HT-29 (cell line): Measurements from ENCODE around the gene CHURC1. TPM values are rescaled to one million over a fixed set of nuclear protein-coding genes. Genes with fewer than 3 reads are reported as not detected.

Experiments
- DNase-seq: peaks from one replicate; pipeline ENCODE4 v3.0.0-alpha.2; 2015; ENCODE audit warnings: low spot score
- total RNA-seq: library from RNA; depleted of rRNA; stranded (reverse); fragments of >200 nt; shearing (Covaris generic); gene quantifications from 2 replicates; pipeline ENCODE4 v1.2.3, GENCODE V29; 2014; rRNA removed

Gene CHURC1
- 13.9 TPM in 2 replicates for total RNA-seq

DNA sequence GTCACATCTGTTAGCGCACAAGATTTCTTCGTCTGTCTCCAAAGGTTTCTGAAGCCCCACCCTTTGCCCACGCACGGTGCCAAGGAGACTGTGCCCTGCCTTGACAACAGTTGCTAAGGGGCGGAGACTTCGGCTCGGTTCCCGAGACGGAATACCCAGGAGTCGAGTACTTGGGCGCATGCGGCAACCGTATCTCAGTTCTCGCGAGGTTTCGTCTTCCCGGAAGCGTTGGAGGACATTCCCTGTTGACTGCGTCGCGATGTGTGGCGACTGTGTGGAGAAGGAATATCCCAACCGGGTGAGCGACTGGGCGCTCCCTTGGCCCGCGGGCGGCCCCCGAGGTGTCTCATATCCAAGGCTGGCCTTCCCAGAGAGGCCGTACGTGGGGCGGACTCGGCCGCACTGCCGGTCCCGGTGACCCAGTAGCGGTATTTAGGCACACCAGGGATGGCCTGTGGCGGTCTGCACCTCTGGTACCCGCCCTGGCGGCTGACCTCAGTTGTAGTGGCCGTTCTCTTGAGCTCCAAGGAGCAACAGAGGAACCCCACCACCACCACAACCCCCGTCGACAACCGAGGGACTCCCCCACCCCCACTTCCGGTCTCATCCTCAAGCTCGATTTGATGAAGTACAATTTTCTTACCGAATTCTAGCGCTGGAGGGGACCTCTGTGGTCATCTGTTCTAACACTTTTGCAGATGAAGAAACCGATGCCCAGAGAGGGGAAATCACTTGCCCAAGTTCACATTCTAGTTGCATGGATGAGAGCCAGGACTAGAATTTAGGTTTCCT lies at the start of gene CHURC1:
Gene CHURC1, plus strand, starts transcription at position 219 of the 792 bp plus-strand sequence. Its CDS starts 41 bp downstream, at position 260.
- peak; percentile 97 for DNase-seq

DNA sequence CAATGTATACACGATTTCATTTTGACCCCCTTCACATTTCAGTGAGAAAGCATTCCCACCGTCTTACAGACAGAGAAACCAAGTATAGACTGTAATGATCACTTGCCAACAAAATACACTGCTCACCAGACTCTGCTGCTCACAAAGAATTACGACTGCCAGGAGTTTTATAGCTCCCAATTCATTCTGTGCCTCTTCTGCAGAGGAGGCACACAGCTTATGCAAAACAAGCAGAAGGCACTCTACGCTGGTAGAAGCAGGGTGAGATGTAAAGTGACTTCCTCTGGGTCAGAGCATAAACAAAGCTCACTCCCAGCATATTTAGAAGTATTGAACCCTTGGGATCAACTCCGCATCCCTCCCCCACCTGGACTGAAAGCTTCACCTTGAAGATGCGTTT lies 49.1 kb upstream of the CHURC1 start:
- DNase-seq: no peak

DNA sequence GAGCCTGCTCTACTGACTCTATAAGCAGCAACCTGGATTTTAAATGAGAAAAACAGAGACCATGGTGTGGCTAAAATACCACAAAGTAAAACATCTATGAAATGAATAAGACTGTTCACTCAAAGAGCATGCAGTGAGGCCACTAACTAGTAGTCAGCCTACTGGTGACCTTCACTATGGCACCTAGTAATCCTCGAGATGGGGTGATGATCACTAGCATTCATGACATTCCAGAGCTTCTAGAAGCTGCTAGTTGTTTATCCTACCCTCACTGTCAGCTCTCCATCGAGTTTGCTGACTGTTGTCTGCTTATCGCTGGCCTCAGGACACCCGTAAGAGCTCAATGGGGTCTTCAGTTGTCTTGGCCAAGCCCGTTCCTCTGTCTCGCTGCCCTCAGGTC lies 48.3 kb upstream of the CHURC1 start:
- DNase-seq: no peak

DNA sequence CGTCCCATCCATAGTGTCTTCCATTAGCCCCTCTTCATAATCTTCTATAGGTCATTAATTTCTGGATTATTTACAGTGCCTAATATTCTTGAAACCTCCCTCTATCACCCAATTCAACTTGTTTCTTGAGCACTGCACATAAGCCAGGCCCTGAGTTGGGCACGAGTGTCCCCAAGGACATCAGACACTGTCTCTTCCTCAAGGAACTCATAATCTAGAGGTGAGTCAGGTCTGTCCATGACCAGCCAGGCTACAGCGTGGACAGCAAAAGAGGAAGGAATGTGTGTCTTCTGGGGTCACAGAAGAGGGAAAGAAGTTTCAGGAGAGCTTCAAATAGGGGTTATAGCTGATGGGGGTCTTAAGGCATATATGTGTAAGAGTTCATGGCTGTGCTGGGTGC lies 47.1 kb upstream of the CHURC1 start:
- DNase-seq: no peak

DNA sequence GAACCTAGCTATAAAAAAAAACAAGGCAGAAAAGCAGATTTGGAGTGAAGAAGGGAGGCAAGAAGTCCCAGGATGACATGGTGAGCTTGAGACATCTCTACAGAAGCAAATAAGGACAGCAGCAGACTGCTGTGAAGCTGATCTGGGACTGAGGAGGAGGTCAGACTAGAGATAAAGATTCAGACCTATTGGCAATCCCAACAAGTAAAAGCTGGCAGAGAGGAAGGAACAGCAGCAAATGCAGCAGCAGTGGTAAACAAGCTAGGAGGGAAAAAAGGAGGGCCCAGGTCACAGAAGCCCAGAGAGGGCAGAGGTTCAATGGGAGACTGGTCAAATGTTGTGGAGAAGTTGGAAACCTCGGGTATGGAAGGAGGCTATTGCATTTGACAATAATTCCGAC lies 45.9 kb upstream of the CHURC1 start:
- no peak for DNase-seq

DNA sequence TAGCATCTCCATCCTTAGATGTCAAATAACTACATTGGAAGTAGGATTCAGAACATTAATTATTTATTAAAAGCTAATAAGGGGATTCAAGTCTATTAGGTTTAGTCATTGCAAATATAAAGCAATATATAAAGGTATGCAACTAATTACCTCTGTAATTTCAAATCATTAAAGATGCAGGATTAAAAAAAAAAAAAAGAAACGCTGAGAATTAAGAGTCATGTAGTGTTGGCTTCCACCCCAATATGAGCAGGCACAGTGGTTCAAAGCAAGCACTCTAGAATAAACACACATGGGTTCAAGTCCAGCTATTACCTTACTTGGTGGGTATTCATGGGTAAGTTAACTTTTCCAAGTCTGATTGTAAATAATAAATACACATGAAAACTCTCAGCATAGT lies 45.4 kb upstream of the CHURC1 start:
- DNase-seq: no peak

DNA sequence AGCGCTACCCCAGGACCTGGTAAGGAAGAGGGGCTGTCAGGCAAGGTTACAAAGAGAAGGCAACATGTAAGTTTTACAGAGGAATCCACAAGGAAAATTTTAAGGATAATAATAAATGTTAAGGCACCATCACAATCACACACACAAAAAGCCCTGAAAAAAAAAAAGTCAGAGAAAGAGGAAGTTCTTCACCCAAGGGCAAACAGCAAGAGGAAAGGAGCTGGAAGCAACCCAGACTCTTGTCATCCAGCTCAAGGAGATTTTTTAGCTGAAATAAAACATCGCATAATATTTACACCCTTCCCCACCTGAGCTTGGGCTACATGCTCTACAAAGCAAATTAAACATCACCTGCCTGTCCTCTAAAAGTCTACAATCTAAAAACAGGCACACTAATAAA lies 44.1 kb upstream of the CHURC1 start:
- no peak for DNase-seq

DNA sequence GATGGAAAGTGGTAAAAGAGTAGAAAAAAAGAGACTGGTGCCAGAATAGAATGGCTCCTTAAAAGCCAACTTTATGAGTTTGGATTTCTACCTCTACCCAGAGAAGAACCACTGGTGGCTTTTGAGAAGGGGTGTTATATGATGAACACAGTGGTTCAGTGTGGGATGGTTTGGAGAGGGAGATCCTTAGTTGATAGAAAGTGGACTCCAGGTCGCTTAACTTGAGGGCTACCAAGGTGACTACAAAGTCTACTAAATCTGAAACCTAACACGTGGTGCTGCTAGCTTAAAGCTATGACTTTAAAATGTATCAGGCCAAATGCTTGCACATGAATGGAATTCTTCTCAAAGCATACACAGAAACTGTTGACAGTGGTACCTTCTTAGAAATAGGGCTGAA lies 42.9 kb upstream of the CHURC1 start:
- no peak for DNase-seq

DNA sequence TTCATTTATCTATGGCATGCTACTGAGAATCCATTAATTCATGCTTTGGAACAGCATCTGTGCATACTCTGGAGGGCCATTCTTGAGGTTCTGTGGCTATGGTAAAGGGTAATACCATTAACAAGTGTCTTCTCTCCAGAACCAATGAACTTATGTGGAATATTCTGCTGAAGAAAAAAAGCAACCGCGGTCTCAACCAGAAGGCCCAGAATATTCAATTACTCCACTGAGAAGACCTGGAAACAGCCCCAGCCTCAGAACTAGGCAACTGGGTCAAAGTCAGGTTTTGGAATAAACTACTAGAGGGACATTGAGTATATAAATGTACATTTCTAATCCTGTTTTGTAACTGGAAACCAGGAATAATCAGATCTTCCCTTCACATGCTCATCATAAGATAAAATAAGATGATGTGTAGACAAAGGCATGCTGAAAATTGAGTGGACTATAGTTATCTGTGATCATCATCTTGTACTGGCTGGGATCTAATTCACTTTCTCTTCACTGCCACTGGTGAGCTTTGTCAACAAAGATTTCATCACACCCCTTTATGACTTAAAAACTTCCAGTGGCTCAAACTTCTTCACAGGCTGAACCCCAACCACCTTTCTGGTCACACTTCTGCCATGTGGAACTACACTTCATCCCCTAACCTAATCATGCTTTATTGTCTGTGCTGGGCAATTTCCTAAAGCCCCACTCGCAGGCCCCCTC lies 40.6 kb upstream of the CHURC1 start:
- DNase-seq: no peak

DNA sequence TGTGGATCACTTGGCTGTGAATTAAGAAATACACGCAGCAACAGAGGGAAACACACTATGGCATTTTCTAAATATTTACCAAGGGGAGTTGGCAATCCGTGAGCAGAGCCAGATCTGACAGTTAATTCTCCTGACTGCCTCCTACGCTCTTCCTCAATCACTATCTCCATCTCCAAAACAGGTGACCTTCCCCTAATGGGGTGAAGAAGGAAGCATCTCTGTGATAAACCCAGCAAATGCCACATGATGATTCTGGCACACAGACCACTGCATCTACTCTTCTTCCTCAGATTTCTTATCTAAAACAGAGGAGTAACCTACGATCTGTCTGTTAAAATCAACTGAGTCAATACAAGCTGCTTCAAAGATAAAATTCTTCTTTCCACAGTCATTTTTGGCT lies 38.9 kb upstream of the CHURC1 start:
- no peak for DNase-seq

DNA sequence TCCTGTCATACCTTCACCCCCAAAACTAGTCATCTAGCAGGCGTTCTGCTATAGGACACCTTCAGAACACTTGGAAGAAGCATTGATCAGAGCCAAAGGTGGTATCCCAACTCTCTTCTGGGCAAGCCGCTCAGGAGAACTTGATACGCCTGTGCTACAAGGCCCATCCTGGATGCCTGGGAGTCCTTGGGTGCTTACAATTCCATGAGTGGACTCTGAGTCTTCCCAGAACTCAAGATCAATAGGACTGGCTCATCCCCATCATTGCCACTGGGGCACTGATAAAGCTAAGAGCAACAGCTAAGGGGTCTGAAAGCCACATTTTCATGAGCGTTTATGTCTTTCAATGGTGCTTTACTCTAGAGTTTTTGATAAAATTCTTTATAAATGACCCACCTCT lies 36.4 kb upstream of the CHURC1 start:
- no peak for DNase-seq

DNA sequence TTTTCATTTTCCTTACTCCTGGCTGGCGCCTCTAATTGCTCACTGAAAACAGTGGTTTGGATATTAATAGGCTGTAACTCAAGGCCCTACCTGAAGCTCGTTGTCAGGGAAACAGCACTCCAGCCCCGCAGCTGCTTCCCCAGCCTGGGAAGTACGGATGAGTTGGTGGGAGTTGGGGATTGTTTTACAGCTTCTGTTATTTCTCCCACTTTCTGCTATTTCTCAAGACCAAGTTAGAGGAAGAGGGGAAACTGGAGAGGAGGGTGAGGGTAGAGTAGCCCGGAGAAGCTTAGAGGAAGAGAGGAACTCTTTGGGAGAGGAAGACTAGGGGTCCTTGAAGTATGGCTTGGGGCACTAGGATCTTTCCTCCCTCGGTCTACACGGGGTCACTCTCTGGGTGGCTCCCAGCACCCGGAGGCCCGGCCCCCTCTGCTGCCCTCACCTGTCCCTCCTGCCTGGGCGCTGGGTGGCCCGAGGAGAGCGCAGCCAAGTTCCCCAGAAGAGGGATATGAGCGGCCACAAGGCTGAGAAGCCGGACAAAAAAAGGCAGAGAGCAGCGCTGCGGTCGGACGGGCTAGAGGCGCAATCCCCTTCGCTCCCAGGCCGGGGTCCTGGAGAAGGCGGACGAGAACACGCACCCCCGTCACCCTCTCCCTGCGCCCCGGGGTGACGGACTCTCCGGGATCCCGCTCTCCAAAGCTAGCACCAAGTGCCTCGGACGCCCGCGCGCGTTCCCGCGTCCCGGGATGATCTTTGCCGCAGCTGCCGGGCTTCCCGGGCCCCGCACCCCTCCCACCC lies 35.2 kb upstream of the CHURC1 start:
- no peak for DNase-seq

DNA sequence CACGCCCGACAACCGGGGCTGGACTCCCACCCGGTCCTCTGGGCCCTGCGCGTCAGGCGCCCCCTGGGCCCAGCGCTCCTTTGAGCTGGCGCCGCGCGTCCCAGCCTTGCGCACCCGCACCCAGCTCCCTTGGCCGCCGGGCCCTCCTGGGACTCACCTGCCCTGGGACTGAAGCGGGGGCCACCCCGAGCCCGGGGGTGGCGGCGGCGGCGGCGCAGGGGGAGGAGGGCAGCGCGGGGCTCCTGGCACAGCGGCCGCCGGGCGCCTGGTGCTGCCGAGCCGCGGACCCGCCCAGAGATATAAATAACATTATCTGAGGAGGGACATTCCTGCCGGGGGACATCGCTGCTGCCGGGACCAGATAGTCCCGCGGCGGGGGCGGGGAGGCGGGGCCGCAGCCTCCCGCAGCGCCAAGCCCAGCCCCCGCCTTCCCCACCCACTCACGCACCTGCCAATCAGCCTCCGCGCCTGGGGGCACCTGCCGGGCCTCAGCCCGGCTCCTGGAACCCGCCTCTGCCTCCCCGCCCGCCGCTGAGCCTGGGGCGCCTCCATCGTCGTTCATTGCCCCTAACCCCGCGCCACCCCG lies 34.5 kb upstream of the CHURC1 start, which contains the start of gene SPTB:
Gene SPTB, minus strand, starts transcription at position 273 of the 586 bp plus-strand sequence. CDS start 56,813 bp downstream, outside the sequence.
- no peak for DNase-seq

DNA sequence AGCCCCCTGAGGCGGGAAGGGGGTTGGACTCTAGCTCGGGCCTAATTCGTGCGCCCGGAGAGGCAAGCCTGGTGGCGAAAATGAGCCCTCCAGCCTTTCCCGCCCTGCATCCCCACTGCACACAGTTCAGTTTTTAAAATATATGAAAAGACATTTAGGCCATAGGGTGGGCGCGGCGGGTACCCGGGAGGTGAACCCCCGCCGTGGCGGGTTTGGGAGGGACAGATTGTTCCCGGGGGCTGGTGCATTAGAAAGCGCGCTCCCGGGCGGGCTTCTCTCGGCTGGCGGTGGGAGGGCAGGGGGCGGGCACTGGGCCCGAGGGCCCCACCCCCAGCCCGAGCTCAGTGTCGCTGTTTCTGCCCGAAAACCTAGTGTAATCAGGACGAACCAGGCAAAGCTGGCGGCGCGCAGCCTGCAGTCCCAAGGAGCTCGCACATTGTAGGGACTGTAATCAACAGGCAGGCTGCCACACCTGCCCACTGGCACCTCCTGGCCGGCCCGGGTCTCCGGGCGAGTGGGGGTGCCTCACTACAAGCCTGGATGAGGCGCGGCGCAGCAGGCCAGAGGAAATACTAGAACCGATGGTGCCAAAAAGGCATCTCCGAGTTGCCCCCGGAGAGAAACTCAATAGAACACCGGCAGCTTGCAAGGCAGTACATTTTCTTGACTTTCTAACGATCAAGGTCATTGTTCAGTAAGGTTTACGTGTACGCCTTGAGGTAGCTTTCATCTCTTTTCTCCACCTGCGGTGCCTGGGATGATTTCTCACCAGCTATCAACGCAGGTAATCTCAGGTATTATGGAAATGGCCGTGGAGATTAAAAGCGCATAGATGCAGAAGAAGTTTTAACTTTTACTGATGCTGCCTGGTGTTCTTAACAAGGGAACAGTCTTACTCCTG lies 33.8 kb upstream of the CHURC1 start:
- peak; percentile 11 for DNase-seq

DNA sequence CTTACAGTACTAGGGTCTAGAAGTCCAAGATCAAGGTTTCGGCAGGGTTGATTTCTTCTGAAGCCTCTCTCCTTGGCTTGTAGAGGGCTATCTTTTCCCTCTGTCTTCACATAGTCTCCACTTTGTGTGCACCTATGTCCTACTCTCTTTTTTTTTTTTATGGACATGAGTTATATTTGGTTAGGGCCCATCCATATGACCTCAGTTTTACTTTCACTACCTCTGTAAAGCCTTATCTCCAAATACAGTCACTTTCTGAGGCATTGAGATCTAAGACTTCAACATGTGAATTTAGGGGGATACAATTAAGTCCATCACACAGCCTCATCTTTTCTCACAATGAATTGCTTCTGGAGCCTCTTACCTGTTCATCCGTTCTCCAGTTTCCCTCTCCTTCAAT lies 28.7 kb upstream of the CHURC1 start:
- no peak for DNase-seq

DNA sequence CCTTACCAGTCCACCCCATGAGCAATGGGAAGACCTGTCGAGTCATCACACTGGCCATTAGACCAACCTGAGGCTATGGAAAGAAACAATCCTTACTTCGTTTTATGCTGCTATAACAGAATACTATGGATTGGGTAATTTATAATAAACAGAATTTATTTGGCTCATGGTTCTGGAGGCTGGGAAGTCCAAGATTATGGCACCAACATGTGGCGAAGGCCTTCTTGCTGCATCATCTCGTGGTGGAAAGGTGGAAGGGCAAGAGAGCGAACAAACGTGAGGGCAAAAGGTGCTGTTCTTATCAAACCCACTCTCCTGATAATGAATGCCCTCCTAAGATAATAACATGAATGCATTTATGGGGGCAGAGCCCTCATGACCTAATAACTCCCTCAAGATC lies 24.9 kb upstream of the CHURC1 start:
- DNase-seq: no peak

DNA sequence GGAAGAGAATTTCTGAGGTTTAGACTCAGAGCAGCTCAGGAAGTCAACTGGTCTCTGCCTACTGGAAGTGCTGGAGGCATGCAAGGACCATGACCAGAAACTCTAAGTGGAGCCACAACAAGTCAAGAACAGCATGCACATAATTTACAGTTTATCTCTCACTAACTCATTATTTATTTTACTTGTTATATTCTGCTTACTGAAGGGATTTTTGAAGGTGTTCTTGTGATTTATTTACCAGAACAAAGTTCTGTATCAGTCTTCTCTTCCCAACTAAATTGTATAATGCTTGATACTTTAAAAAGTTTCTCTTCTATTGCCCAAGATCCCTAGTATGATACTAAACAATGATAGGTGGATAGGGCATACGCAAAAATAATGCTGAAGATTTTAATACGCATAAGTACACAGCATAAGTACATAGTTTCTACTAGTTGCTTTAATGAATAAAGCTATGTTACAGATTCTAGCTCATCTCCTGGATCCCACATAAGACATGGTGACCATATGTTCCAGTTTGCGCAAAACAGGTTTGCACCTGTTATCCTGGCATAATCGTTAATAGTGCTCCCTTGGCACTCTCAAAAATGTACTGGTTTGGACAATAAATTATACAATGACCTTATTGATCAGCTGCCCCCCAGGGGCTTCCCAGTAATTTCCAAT lies 22.9 kb upstream of the CHURC1 start:
- DNase-seq: no peak

DNA sequence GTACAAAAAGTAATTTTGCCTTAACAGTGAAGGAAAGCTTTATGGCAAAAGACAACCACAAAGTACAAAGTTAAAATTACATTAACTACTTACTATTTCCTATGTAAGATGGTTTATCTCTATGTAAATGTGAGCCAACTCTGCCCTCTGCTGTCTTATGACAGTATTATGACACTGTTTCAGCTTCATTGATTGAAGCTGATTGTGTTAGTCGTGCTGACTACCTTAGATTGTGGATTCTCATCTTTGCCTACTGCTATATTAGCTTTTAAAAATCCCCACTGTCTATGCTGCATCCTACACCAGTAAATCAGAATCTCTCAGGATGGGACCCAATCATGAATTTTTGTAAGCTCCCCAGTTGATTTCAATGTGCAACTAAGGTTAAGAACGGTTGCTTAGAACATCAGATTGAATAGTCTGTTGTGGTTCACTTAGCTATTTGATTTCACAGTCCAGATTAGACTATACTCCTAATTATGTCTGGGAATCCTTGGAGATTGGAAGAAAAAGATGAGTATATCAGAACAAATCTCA lies 22.3 kb upstream of the CHURC1 start:
- DNase-seq: peak; percentile 73

DNA sequence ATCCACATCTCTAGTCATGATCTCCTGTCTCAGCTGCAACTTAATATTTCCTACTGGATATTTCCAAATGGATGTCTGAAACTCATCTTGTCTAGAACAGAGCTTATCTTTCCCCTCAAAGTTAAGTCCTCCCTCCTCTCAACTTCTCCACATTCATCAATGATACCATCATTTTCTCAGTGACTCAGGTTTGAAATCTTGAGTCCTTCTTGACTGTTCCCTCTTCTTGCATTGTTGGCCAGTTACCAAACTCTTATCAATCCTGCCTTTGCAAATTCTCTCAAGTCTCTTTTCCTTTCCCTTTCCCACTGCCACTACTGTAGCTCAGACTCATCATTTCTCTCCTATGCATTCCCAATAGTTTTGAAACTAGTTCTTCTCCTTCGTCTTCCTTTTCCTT lies 14.3 kb upstream of the CHURC1 start:
- no peak for DNase-seq

DNA sequence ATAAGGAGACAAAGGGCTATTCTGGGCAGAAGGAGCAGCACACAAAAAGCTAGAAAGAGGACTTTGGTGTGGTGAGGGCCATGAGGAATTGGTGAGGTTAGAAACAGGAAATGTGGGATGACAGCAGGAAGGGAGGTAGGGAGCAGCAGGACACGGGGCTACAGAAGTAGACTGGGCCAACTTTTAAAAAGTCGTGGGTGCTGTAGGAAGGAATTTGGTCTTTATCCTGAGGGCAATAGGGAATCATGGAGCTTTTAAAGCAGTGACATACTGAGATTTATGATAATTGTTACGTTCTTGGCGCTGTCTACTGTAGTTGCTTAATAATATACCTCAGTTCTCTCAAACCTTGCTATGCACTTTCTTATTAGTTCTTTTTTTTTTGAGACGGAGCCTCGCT lies 8.2 kb upstream of the CHURC1 start:
- DNase-seq: no peak
